GM19467 (cell line): Measurements from ENCODE around the gene YTHDF1.

Source experiments
- ATAC-seq: cut with Tn5 transposase; IDR thresholded peaks from one replicate; pipeline ENCODE4 v1.9.1; 2021; ENCODE audit warnings: mild to moderate bottlenecking, moderate library complexity; ENCODE audit not compliant: unreplicated experiment

YTHDF1 gene

DNA sequence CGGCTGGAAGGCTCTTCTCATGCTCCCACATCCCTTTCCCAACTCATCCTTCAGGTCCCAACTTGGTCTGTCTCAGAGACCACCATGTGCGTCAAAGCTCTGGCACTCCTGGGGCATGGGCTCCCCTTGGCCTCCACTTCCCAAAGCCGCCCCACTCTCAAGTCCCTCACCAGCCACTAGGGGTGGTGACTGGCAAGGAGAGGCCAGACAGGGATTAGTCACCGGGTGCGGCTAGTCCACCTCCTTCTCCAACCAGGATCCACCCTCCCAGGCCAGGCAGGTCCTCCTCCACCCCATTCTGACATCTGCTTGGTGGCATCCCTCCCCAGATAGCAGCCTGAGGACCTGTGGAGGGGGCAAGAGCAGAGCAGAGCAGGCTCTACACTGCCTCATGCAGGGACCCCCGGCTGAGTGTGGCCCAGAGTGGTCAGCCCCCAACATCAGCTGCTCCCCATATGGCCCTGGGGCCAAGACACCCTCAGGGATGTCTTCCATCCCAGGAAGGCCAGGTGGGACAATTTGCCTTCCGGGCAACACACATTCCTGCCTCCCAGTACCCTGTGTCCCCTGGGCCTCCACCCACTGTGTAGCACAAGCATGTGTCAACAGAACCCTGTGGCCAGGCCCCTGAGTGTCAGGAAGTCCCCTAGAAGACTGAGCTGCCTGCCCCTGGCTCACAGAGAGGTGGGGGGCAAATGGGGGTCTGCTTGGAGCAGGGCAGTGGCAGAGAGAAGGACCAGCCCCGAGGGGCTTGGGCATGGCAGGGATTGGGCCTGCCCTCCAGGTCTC, 29.2 kb downstream of the YTHDF1 start:
- no peak for ATAC-seq

DNA sequence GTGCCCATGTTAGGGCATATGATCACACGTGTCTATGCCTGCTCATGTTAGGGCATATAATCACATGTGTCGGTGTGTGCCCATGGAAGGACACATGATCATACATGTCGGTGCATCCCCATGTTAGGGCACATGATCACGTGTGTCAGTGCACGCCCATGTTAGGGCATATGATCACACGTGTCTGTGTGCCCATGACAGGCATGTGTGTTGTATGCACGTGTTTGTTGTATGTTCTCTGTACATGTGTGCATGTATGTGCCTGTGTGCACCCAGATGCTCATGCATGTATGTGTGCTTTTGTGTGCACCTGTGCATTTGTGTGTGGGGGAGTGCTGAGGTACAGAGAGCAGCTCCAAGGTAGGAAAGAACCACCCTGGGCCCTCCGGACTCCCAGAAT, 29.8 kb downstream of the YTHDF1 start:
- no peak for ATAC-seq

DNA sequence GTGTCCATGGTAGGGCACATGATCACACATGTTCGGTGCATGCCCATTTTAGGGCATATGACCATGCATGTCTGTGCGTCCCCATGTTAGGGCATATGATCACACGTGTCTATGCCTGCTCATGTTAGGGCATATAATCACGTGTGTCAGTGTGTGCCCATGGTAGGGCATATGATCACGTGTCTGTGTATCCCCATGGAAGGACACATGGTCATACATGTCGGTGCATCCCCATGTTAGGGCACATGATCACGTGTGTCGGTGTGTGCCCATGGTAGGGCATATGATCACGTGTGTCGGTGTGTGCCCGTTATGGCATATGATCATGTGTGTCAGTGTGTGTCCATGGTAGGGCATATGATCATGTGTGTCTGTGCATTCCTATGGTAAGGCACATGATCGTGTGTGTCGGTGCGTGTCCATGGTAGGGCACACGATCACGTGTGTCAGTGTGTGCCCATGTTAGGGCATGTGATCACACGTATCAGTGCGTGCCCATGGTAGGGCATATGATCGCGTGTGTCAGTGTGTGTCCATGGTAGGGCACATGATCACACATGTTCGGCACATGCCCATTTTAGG, 30.6 kb downstream of the YTHDF1 start:
- no peak for ATAC-seq

DNA sequence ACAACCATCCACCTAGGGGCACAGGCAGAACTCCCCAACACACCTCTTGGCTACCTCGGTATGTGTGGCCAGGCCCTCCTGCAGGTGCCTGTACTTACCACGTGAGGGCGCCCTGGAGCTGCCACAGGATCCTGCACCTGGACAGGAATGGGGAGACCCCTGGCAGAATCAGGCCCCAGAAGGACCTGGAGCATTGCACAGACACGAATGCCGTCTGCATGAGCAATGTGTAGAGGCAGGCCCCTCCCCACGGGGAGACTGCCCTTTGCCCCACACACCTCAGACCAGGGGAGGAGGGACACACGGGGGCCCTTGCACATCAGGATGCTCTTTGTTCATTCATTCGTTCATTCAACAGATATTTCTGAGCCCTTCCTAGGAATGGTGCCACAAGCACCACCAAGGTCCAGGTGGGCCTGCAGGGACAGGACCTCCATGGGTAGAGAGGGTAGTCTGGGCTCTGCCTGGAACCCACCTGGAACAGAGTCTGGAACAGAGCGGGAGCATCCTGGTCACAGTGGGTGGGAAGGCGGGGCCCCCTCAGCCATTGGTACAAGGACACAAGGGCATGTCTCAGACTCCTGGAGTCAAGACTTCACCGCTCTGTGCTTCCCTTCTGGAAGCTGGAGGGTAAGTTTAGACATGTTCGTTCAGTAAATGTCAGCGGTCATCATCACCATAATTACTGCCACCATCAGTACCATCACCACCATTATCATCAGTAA, 32.3 kb downstream of the YTHDF1 start:
- no peak for ATAC-seq

DNA sequence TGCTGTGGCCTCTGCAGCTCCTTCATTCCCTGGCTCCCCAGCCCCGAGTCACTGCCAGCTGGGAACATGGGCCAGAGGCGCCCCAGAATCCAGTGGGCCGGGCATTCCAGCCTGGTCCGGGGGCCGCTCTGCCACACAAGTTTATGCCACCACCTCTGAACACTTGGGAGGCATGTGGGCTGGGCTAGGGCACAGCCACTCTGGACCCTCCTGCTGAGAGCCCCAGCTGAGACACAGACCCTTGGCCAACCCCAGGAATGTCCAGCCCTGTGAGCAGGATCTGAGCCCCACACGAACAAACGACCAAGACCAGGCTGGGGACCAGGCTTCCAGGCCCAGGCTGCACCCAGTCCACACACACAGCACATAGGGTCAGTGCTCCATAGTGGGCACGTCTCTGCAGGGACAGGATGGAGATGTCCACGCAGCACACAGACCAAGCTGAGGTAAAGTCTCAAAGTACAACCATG, 33.0 kb downstream of the YTHDF1 start:
- ATAC-seq = no peak

DNA sequence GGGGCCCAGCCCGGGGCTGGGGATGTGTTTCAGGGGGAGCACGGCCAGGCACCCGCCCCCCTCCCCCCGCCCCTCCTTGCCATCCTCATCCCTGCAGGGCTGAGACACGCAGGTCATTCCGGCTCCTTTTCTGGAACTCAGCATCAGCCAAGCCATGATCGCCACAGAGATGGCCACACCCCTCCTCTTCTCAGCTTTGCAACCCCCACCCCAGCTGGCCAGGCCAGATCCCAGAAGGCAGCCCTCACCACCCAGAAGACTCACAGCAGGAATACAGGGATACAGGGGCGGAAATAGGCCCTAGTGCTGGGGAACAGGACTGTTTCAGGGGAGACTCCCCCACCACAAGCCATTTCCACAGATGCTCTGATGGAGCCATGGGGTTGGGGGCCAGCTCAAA, 33.5 kb downstream of the YTHDF1 start:
- ATAC-seq = no peak

DNA sequence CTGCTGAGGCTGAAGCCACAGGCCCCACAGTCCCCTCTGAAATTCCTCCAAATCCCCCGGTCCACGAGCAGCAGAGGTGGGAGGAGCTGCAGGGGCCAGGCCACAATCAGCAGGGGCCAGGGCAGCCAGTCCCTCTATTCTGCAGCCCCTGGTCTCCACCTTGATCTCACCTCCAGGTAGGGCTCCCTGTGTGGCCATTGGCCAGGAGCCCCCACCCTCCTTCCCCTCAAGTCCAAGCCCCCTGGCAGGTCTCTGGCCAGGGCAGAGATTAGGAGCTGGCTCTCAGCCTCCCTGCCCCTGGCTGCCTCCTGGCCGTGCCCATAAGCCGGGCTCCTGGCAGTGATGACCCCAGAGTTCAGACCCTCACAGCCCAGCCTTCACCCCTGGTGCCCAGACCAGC, 34.7 kb downstream of the YTHDF1 start:
- no peak for ATAC-seq

DNA sequence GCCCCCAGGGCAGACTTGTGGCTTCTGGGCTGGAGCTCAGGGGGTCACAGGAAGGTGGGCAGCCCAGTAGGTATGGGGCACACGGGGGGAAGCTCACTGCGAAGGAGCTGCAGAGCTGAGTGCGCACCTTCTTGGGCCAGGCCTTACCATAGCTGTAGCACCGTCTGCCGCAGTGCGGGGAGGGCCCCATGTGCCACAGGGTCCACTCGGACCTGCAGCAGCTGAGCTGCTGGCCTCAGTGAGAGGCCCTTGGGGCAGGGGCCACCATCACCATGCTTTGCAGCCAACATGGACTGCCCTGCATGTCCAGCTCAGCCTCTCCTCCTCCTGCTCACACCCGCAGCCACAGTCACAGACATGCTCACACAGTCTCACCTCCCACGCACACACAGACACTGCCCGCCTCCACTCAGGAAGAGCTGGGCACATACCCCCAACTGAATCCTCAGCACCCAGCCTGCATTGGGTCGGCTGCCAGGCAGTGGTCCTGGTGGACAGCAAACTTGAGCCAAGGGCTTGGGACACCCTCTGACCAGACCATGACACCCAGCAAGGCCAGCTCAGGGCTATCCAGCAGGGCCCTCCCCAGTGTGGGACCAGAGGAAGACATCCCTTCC, 35.3 kb downstream of the YTHDF1 start:
- ATAC-seq = no peak

DNA sequence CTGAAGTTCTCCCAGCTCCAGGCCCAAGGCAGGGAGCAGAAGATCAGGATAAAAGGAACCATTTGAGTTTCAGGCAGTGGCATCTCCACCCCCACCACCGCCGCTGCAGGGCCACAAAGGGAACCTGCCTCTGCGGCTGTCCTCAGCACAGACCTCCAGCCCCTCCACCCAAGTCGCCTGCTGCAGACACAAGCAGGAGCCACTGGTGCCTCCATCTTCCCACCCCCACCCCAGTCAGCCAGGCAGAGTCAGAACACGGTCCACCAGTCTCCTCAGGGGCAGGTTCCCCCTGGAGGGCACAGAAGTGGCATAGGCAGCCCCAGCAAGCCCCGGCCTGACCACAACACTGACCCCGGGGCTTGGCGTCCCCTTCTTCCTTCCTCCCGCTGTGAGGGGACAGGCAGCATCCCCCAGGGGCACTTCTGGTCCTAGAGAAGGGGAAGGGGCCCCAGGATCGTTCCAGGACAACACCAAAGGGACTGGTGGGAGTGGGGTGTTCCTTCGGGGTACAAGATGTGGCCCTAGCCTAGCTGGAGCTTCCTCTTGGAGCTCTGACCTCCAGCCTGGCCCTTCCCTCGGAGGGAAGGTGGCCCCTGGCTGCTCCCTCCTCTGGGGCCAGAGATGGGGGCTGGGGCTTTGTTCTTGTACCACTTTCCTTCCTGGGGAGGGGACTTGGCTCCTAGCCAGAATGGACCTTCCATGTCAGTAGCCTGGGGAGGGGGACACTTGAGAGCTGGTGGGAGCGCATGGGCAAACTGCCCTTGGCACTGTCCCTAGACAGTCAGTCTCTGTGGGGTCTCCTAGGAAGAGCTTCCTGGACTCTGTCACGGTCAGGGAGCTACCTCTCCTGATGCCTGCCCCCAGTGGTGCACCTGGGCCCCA, 36.0 kb downstream of the YTHDF1 start:
- ATAC-seq = no peak

DNA sequence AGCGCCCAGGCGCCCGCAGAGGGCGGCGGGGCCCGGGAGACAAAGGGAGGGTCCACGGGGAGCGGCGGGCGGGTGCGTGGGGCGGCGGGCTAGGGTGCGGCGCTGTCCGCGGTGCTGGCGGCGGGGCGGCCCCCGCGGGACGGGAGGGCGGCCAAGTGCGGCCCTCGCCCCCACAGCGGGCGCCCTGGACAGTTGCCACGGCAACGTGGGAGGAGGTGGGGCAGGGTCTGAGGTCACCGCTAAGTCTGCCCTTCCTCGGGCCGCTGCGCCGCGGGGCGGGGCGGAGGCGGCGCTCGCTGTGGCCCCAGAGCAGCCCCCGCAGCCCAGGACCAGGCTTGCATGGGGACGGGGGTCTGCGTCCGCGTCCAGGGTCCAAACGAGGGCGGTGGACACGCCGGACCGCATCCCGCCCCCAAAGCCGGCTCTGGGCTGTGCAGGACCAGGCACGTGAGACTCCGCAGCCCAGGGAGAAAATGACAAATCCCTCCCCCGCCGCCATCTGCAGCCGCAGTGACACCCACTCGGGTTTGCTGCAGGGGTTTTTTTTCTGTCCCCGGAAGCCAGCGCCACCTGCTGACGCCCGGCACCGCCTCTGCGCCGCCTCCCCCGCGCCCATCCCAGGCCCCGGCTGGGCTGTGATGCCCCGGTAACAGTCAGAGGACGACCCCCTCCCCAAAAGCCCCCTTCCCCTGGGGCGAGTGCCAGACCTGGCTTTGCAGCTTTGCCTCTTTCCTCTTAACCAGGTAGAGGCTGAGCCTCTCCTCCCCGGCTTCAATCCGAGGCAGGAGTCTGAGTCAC, 36.8 kb downstream of the YTHDF1 start:
- no peak for ATAC-seq

DNA sequence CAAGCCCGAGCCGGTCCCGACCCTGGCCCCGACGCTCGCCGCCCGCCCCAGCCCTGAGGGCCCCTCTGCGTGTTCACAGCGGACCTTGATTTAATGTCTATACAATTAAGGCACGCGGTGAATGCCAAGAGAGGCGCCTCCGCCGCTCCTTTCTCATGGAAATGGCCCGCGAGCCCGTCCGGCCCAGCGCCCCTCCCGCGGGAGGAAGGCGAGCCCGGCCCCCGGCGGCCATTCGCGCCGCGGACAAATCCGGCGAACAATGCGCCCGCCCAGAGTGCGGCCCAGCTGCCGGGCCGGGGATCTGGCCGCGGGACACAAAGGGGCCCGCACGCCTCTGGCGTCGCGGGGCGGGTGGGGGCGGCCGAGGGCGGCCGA, 37.5 kb downstream of the YTHDF1 start:
- ATAC-seq = no peak

DNA sequence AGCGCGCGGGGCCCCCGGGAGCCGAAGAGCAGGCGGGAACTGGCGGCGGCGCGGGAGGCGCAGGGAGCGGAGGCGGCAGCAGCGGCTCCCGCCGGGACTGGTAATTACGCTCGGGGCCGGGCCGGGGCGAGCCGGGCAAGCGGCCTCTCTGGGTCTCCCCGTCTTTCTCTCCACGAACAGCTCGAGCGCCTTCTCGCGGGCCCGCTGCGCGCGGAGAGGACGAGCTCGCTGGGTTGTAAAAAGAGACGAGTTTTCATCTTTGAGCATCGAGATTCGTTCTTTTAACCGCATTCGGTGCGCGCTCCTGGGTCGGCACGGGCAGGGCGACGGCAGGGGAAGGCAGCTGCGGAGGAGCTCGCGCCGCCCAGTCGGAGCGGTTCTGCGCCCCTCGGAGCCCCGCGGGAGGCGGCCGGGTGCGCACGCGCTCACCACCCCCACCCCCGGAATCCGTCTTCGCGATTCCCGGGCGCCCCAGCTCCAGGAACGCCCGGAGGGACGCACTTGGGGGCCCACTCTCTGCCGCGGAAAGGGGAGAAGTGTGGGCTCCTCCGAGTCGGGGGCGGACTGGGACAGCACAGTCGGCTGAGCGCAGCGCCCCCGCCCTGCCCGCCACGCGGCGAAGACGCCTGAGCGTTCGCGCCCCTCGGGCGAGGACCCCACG, 38.0 kb downstream of the YTHDF1 start:
- ATAC-seq = no peak

DNA sequence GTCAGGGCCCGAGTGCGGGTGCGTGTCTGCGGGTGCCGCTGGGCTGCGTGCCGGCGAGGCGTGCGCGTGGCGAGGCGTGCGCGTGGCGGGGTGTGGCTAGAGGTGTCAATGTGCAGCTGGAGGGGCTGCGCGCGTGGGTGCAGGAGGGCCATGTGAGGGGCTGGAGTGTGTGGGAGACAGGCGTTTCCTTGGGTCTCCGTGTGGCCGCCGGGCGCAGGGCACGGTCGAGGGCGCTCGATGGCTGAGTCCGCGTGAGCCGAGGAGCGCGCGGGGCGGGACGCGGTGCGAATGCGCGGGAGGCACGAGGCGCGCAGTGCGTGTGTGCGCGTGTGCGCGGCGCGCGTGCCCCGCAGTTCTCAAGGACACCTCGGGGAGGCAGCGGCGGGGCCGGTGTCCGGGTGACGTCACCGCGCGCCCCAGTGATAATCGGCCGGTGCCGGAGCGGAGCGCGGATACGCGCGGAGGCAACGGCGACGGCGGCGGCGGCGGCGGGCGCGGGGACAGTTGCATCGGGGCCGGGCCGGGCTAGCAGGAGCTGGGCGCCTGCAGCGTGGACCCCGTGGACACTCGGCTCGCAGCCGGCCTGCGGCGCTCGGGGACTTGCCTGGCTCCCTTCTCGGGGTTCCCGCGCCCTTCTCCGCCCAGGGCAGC, 38.7 kb downstream of the YTHDF1 start:
- no peak for ATAC-seq

DNA sequence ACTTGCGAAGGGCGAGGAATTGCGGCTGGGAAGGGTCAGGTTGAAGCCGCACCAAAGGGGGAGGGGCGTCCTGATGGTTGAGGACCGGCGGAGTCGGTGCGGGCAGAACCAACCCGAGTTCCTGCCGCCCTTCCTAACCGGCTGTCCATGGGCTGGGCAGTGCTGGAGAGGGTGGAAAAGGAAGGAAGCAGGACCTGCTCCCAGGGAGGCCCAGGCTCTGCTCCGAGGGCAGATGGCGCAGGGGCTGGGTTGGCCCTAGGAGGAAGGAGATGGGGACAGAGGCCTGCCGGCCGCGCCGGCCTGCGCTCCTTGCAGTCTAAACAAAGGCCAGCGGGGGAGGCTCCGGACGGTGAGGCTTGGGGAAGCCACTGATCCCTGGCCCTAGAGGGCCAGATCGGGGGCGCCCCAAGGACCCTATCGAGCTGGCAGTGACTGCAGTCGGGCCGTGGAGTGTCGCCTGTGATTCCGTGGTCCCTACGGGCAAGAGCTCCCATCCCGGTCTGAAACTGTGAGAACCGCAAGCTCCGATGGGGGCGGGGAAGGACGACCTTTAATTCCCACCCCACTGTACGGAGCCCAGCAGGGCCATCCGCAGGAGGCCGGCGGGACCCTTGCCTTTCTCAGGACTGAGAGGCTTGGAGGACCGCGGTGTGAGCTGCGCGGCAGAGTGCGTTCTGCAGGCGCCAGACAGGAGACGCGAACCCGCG, 39.4 kb downstream of the YTHDF1 start:
- ATAC-seq = no peak

DNA sequence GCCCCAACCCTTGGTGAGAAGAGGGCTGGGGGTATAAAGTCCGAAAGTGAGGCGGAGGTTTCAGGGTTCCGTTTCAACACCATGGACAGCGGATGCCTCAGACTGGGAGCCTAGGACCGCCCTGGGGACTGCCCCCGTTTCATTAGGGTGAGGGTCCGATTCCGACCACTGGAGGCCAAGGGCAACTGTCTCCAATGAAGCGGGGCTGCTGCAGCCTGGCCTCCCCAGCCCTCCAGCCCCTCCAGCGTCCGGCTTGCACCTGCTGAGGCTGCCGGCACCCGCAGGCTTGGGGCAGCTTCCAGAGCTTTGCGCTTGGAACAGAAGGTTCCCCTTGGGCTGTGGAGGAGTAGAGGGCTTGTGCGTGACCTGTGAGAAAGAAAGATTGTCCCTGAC, 39.9 kb downstream of the YTHDF1 start:
- no peak for ATAC-seq

DNA sequence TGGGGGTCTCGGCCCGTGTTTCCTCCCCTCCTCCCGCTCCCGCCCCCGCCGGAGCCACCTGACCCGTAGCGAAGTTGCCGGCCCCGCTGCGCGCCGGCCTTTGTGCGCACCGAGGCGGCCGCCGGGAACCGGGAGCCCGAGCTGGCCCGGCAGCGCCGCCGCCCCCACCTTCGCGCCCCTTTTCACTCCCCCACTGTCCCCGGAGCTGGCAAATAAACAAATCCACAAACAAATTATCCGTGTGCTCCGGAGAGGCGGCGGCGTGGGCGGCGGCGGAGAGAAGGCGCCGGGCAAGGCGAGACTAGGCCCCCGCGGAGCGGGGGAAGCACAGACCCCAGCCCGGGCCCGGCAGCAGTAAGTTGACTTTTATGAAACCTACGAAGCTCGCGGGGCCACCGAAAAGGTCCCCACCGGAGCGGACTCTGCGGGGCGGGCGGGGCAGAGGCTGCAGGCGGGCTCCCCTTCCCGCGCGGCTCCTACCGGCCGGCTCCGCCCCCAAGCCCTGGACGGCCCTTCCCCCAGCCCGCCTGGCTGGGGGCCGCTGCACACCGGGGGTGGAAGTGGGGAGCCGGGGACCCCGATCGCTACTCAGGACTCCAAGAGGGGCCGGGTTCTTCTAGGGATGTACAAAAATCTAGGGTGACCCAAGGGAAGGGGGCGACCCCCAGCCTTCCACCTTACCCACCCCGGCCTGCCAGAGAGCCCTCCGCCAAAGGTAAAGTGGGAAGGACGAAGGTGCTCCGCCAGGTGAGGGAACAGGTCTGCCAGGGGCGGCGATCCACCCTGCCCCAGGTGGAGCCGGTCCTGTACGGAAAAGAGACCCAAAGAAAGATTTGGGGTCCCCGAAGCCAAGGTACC, 40.7 kb downstream of the YTHDF1 start:
- no peak for ATAC-seq

DNA sequence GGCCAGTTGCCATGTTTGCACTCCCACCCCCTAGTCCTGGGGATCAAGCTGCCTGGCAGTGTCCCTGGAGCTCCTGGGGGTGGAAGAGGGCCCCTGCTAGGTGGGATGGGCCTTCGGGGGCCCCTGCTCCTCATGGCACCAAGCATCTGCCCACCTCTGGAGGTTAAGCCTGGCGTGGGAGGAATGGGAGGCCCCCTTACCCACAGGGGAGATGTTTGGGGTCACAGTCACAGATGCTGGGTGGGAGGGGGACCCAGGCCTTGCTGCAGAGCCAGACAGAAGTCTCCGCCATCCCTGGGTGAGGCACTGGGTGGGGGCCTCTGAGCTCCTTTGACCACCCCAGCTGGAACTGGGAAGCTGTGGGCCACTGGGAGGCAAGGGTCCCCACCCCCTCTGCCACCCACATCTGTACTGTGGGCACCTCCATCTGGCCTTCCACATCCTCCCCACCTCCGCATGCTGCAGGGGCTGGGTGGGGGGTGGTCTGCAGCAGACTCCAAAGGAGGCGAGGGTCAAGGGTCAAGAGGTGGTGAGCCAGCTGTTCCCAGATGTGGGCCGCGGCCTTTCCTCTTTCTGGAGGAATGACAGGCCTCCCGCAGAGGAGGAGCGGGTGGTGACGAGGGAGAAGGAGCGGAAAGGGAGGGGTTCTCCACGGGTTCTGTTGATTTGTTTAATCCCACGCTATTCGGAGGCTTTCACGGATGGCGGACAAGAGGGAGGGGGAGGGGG, 41.5 kb downstream of the YTHDF1 start:
- no peak for ATAC-seq
